Progenitor cell of endocrine pancreas (in vitro differentiated cells): Measurements from ENCODE around the gene LHFPL6. TPM values are rescaled to one million over a fixed set of nuclear protein-coding genes. Genes with fewer than 3 reads are reported as not detected.

Experiments
- DNase-seq: peaks from one replicate; pipeline ENCODE4 v3.0.0; 2021; ENCODE audit warnings: low spot score; ENCODE audit not compliant: unreplicated experiment
- H3K27ac Mint-ChIP-seq: 2 replicates; pipeline ENCODE4 v1.8.0; 2021; ENCODE audit warnings: mild to moderate bottlenecking, moderate library complexity, mixed read lengths
- H3K27me3 Mint-ChIP-seq: 2 replicates; pipeline ENCODE4 v1.8.0; 2021; ENCODE audit warnings: mixed read lengths
- H3K36me3 Mint-ChIP-seq: 2 replicates; pipeline ENCODE4 v1.8.0; 2022; ENCODE audit warnings: mixed read lengths; ENCODE audit not compliant: insufficient read depth
- H3K4me1 Mint-ChIP-seq: 2 replicates; pipeline ENCODE4 v1.8.0; 2021; ENCODE audit warnings: low read depth, mixed read lengths
- H3K4me3 Mint-ChIP-seq: 2 replicates; pipeline ENCODE4 v1.8.0; 2021; ENCODE audit warnings: low read depth, mild to moderate bottlenecking, moderate library complexity, mixed read lengths
- H3K9me3 Mint-ChIP-seq: 2 replicates; pipeline ENCODE4 v1.8.0; 2021; ENCODE audit warnings: low read depth, mixed read lengths
- CTCF ChIP-seq: fragments of 200-600 bp; sonication (generic); IDR thresholded peaks from one replicate; pipeline ENCODE4 v1.5.0; 2021; ENCODE audit warnings: antibody characterized with exemption, mild to moderate bottlenecking; ENCODE audit not compliant: unreplicated experiment
- total RNA-seq: library from RNA; stranded (reverse); gene quantifications from 2 replicates; pipeline ENCODE4 v1.2.1, GENCODE V29; 2021

The LHFPL6 gene
- total RNA-seq, 1 donor from 2014 or later, result 1.0 TPM

- H3K27me3 Mint-ChIP-seq, result peaks cover 32% of the 10 kb centered on the region
- H3K27ac Mint-ChIP-seq, result no peak overlapping the region
- no peak for DNase-seq
- H3K4me1 Mint-ChIP-seq, result peaks cover 7% of the 10 kb centered on the region
- H3K4me3 Mint-ChIP-seq, result no peak overlapping the region
- peaks cover 3% of the 10 kb centered on the region for H3K9me3 Mint-ChIP-seq
- TF ChIP-seq CTCF, result no peak
- H3K36me3 Mint-ChIP-seq, result no peaks in the 10 kb centered on the region
These were observed 5.2 kb downstream of the LHFPL6 start for GRCh38 chr13:39597838-39598237.

GRCh38 chr13:39596685-39597084, 6.3 kb downstream of the LHFPL6 start:
- DNase-seq, result no peak
- H3K9me3 Mint-ChIP-seq, result peaks cover 3% of the 10 kb centered on the region
- no peak for TF ChIP-seq CTCF
- H3K27ac Mint-ChIP-seq, result no peak overlapping the region
- H3K27me3 Mint-ChIP-seq, result peaks cover 24% of the 10 kb centered on the region
- H3K4me3 Mint-ChIP-seq, result no peak overlapping the region
- H3K4me1 Mint-ChIP-seq, result peaks cover 1% of the 10 kb centered on the region
- no peaks in the 10 kb centered on the region for H3K36me3 Mint-ChIP-seq

- H3K36me3 Mint-ChIP-seq, result no peaks in the 10 kb centered on the region
- no peak overlapping the region for H3K27ac Mint-ChIP-seq
- H3K9me3 Mint-ChIP-seq, result peaks cover 3% of the 10 kb centered on the region
- DNase-seq, result no peak
- no peak for TF ChIP-seq CTCF
- H3K4me3 Mint-ChIP-seq, result no peak overlapping the region
- H3K27me3 Mint-ChIP-seq, result peaks cover 18% of the 10 kb centered on the region
- peaks cover 1% of the 10 kb centered on the region for H3K4me1 Mint-ChIP-seq
These were observed 6.8 kb downstream of the LHFPL6 start for GRCh38 chr13:39596176-39596575.

- no peak for DNase-seq
- Mint-ChIP-seq H3K4me3 (no peak overlapping the region), H3K36me3 (no peaks in the 10 kb centered on the region), H3K9me3 (peaks cover 3% of the 10 kb centered on the region), H3K27me3 (peaks cover 9% of the 10 kb centered on the region), H3K4me1 (no peaks in the 10 kb centered on the region), H3K27ac (no peak overlapping the region)
- TF ChIP-seq CTCF, result no peak
These were observed 12.4 kb downstream of the LHFPL6 start for GRCh38 chr13:39590466-39591036.

- H3K4me1 Mint-ChIP-seq, result no peaks in the 10 kb centered on the region
- no peak overlapping the region for H3K4me3 Mint-ChIP-seq
- H3K36me3 Mint-ChIP-seq, result no peaks in the 10 kb centered on the region
- no peaks in the 10 kb centered on the region for H3K9me3 Mint-ChIP-seq
- DNase-seq, result no peak
- H3K27ac Mint-ChIP-seq, result no peak overlapping the region
- TF ChIP-seq CTCF, result no peak
- H3K27me3 Mint-ChIP-seq, result peaks cover 15% of the 10 kb centered on the region
These were observed 14.6 kb downstream of the LHFPL6 start for GRCh38 chr13:39588384-39588783.
